Fibroblast of lung (primary cell): ENCODE data around the gene DNAJC6. TPM values are rescaled to one million over a fixed set of nuclear protein-coding genes. Genes with fewer than 3 reads are reported as not detected.

ENCODE experiments used
- DNase-seq, 2 donors: peaks; one replicate each; pipeline versions ENCODE4 v3.0.0 to v3.0.0-alpha.2; 2010; ENCODE audit warnings: low read depth in 2 of 2
- H2AFZ ChIP-seq: 2 replicates; pipeline ENCODE4 v1.5.1; 2012; ENCODE audit warnings: low read length, control low read depth, inconsistent platforms
- H3K27ac ChIP-seq: 2 replicates; pipeline ENCODE4 v1.5.1; 2011; ENCODE audit warnings: low read length, control low read depth; ENCODE audit not compliant: insufficient read depth
- H3K27me3 ChIP-seq: 2 replicates; pipeline ENCODE4 v1.5.1; 2011; ENCODE audit warnings: mild to moderate bottlenecking, low read length; ENCODE audit not compliant: control insufficient read depth, insufficient read depth
- H3K36me3 ChIP-seq: 2 replicates; pipeline ENCODE4 v1.5.1; 2011; ENCODE audit warnings: low read length; ENCODE audit not compliant: control insufficient read depth, insufficient read depth
- H3K4me1 ChIP-seq: 2 replicates; pipeline ENCODE4 v1.5.1; 2011; ENCODE audit warnings: low read length; ENCODE audit not compliant: control insufficient read depth, insufficient read depth; ENCODE audit errors: extremely low read depth
- H3K4me2 ChIP-seq: 2 replicates; pipeline ENCODE4 v1.5.1; 2011; ENCODE audit warnings: low read length, control low read depth; ENCODE audit not compliant: insufficient read depth; ENCODE audit errors: extremely low read depth
- H3K4me3 ChIP-seq, 4 experiments: fragments of 200-600 bp in 1 of 4; sonication (generic) in 1 of 4; replicated peaks in 1 of 4; 2 replicates each; pipeline ENCODE4 v1.5.1; 2011 to 2016; ENCODE audit warnings: low read length in 4 of 4, low read depth in 3 of 4, mild to moderate bottlenecking in 3 of 4, control low read depth in 2 of 4, inconsistent platforms in 1 of 4, mixed read lengths in 1 of 4; ENCODE audit not compliant: insufficient read depth in 1 of 4; ENCODE audit errors: control extremely low read depth in 1 of 4
- H3K79me2 ChIP-seq: 2 replicates; pipeline ENCODE4 v1.5.1; 2012; ENCODE audit warnings: mild to moderate bottlenecking, low read length, inconsistent platforms; ENCODE audit not compliant: control insufficient read depth, insufficient read depth
- H3K9ac ChIP-seq: 2 replicates; pipeline ENCODE4 v1.5.1; 2011; ENCODE audit warnings: mild to moderate bottlenecking, low read length, control low read depth; ENCODE audit not compliant: insufficient read depth
- H3K9me3 ChIP-seq: 2 replicates; pipeline ENCODE4 v1.5.1; 2012; ENCODE audit warnings: low read depth, low read length; ENCODE audit not compliant: control insufficient read depth, insufficient read depth
- H4K20me1 ChIP-seq: 2 replicates; pipeline ENCODE4 v1.5.1; 2011; ENCODE audit warnings: low read length; ENCODE audit not compliant: control insufficient read depth, insufficient read depth; ENCODE audit errors: extremely low read depth
- EZH2 ChIP-seq: IDR thresholded peaks from 2 replicates; pipeline ENCODE4 v1.5.1; 2012; ENCODE audit warnings: low read length, control low read depth, mild to moderate bottlenecking; ENCODE audit errors: missing control alignments
- polyA plus RNA-seq, 2 donors: library from polyadenylated mRNA; depleted of rRNA in 1 of 2; stranded (reverse) in 1 of 2; unstranded in 1 of 2; fragments of >200 nt; gene quantifications; 2 replicates each; pipeline ENCODE4 v1.2.1, GENCODE V29; 2011 to 2012; ENCODE audit warnings: missing spikeins in 1 of 2
- total RNA-seq: library from RNA; depleted of rRNA; stranded (reverse); fragments of >200 nt; gene quantifications from 2 replicates; pipeline ENCODE4 v1.2.1, GENCODE V29; 2014
- TF ChIP-seq, protein P1 (sequence below), 2 donors: IDR thresholded peaks in 1 of 2; conservative IDR thresholded peaks in 1 of 2; 1 replicate in 1 of 2; 2 replicates in 1 of 2; pipeline ENCODE4 v1.5.1; 2011 to 2012; ENCODE audit warnings: low read length in 2 of 2, control low read depth in 1 of 2, inconsistent platforms in 1 of 2, low read depth in 1 of 2, mild to moderate bottlenecking in 1 of 2

DNAJC6 gene
- total and polyA plus RNA-seq, 2 donors (not counting 1 experiment from before 2014, with no cell fraction given) = 0.33 to 0.98 TPM

DNA sequence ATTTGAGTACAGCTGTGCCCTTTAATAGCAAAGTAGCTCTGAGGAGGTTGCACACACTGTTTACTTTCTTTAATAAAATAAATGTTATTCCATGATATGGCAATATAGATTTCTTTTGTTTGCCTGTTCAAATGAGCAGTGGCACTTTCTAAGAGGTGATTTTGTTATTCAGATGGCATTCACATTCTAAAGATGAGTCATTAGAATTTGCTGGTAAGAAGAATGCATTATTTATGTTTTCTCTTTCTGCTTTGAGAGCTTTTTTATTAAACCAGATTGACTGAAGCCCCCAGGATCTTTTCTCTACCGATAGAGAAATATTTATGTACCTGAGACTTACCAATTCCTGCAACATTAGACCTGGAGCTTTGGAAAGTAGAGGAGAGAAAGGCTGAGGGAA, 100.0 kb downstream of the DNAJC6 start:
- H3K4me1 ChIP-seq = no peaks in the 10 kb centered on the region

DNA sequence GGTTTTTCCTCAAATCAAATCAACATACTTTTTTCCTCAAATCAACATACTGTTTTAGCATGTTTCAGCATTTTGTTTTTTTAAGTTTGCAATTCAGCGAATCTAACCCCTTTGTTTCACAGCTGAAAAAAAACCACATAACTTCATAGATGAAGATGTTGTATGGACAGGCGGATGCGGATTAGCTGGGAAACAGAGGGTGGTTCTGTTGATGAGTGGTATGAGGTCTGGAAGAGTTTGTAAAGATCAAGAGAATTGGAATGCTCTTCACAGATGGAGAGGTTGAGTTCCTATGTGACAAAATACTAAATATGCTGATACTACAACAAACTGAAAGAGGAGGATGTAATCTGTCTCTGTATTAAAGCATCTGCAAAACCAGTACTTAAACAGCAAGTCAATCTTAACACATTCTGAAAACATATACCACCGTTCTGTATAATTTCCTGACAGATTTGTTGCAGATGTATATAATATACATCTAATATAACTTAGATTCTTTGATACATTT, 100.5 kb downstream of the DNAJC6 start:
- Histone ChIP-seq H3K27me3 (no peaks in the 10 kb centered on the region), H3K79me2 (no peaks in the 10 kb centered on the region), H3K36me3 (no peaks in the 10 kb centered on the region), H4K20me1 (no peaks in the 10 kb centered on the region), H3K4me1 (no peaks in the 10 kb centered on the region), H3K27ac (no peak overlapping the region), H3K9me3 (no peaks in the 10 kb centered on the region), H3K9ac (no peak overlapping the region), H2AFZ (no peak overlapping the region), H3K4me2 (no peak overlapping the region), H3K4me3 (no peak overlapping the region)
- no peak for DNase-seq
- no peak for TF ChIP-seq EZH2
- TF ChIP-seq, protein P1, sequence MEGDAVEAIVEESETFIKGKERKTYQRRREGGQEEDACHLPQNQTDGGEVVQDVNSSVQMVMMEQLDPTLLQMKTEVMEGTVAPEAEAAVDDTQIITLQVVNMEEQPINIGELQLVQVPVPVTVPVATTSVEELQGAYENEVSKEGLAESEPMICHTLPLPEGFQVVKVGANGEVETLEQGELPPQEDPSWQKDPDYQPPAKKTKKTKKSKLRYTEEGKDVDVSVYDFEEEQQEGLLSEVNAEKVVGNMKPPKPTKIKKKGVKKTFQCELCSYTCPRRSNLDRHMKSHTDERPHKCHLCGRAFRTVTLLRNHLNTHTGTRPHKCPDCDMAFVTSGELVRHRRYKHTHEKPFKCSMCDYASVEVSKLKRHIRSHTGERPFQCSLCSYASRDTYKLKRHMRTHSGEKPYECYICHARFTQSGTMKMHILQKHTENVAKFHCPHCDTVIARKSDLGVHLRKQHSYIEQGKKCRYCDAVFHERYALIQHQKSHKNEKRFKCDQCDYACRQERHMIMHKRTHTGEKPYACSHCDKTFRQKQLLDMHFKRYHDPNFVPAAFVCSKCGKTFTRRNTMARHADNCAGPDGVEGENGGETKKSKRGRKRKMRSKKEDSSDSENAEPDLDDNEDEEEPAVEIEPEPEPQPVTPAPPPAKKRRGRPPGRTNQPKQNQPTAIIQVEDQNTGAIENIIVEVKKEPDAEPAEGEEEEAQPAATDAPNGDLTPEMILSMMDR (conservative IDR thresholded peaks at IDR 0.05 in 1 of 2, IDR thresholded peaks at IDR 0.05 in 1 of 2; ENCODE audit: low read depth in 1 of 2, low read length in 2 of 2) = no peak

More for the DNA sequence above, 100.0 kb downstream of the DNAJC6 start:
- Histone ChIP-seq H3K4me3 (no peak overlapping the region), H4K20me1 (no peaks in the 10 kb centered on the region), H3K27me3 (no peaks in the 10 kb centered on the region), H3K4me2 (no peak overlapping the region), H3K9me3 (no peaks in the 10 kb centered on the region), H3K79me2 (no peaks in the 10 kb centered on the region), H3K9ac (no peak overlapping the region), H3K36me3 (no peaks in the 10 kb centered on the region), H2AFZ (no peak overlapping the region), H3K27ac (no peak overlapping the region)
- DNase-seq = peak in 1 of 2 donors; percentile 11
- TF ChIP-seq, protein P1 (conservative IDR thresholded peaks at IDR 0.05 in 1 of 2, IDR thresholded peaks at IDR 0.05 in 1 of 2; ENCODE audit: low read depth in 1 of 2, low read length in 2 of 2) = no peak
- TF ChIP-seq EZH2 = no peak

DNA sequence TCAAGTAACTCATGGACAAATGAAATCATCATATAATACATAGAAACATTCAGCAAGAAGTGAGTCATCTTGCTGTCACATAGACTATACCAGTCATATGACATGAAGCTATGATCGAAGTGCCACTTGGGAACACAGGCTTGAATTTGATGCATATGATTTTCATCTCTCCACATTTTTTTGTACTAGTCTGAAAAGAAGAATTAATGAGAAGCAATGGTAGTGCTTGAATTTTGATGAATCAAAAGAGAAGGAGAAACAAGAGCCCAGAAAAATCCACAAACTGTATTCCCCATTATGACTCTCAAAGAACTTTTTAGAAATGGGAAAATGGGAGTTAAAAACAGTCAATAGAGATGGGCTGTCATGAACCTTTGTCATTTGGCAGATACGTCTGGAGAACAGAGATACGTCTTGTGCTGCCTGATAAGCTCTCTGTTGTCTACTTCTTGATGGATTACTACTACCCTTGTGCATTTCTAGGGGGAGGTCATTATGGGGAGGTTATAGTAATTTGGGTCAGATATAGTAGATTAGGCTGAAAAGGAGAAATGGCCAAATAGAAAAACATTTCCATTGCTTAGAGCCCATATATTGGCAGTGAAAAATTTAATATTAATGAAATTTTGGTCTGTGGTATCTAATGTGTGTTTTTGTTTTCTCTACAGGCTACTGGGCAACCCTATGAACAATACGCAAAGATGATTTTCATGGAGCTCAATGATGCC, 103.1 kb downstream of the DNAJC6 start:
- no peaks in the 10 kb centered on the region for H4K20me1 ChIP-seq
- TF ChIP-seq EZH2 = no peak
- H3K27me3 ChIP-seq = no peaks in the 10 kb centered on the region
- H3K27ac ChIP-seq = no peak overlapping the region
- no peaks in the 10 kb centered on the region for H3K36me3 ChIP-seq
- no peak overlapping the region for H3K4me3 ChIP-seq
- H3K9me3 ChIP-seq = no peaks in the 10 kb centered on the region
- no peak overlapping the region for H2AFZ ChIP-seq
- H3K9ac ChIP-seq = no peak overlapping the region
- DNase-seq = no peak
- H3K79me2 ChIP-seq = no peaks in the 10 kb centered on the region
- H3K4me2 ChIP-seq = no peak overlapping the region
- no peaks in the 10 kb centered on the region for H3K4me1 ChIP-seq
